T-helper 1 cell treated with Interleukin-12 subunit alpha and Interleukin-12 subunit beta and Interleukin-4 antibody, amounts not matched to agents 30 μg/mL and 1 μg/mL, for 36 hours (primary cell): Measurements from ENCODE around the gene HLA-DPB1.

ENCODE experiments used
- H3K27ac Mint-ChIP-seq: one replicate; pipeline ENCODE4 v1.8.0; 2021; ENCODE audit warnings: mild to moderate bottlenecking, mixed read lengths
- H3K27me3 Mint-ChIP-seq: one replicate; pipeline ENCODE4 v1.8.0; 2021; ENCODE audit warnings: low read depth, mixed read lengths
- H3K36me3 Mint-ChIP-seq: one replicate; pipeline ENCODE4 v1.8.0; 2021; ENCODE audit warnings: low read depth, mixed read lengths
- H3K4me1 Mint-ChIP-seq: one replicate; pipeline ENCODE4 v1.8.0; 2021; ENCODE audit warnings: low read depth, mixed read lengths
- H3K4me3 Mint-ChIP-seq: one replicate; pipeline ENCODE4 v1.8.0; 2021; ENCODE audit warnings: mild to moderate bottlenecking, moderate library complexity, mixed read lengths
- H3K9me3 Mint-ChIP-seq: one replicate; pipeline ENCODE4 v1.8.0; 2021; ENCODE audit warnings: mixed read lengths

Gene HLA-DPB1

GRCh38 chr6:33123732-33124524 lies 48.1 kb downstream of the HLA-DPB1 start:
- peaks cover 12% of the 10 kb centered on the region for H3K4me1 Mint-ChIP-seq
- no peaks in the 10 kb centered on the region for H3K36me3 Mint-ChIP-seq
- H3K4me3 Mint-ChIP-seq: no peak overlapping the region
- peaks cover 28% of the 10 kb centered on the region for H3K27me3 Mint-ChIP-seq
- H3K27ac Mint-ChIP-seq: no peak overlapping the region
- peaks cover 6% of the 10 kb centered on the region for H3K9me3 Mint-ChIP-seq

GRCh38 chr6:33124525-33124901 lies 48.7 kb downstream of the HLA-DPB1 start:
- H3K9me3 Mint-ChIP-seq: peaks cover 6% of the 10 kb centered on the region
- no peak overlapping the region for H3K4me3 Mint-ChIP-seq
- peaks cover 23% of the 10 kb centered on the region for H3K27me3 Mint-ChIP-seq

GRCh38 chr6:33124947-33125346 lies 49.2 kb downstream of the HLA-DPB1 start:
- no peak overlapping the region for H3K27ac Mint-ChIP-seq
- H3K9me3 Mint-ChIP-seq: peaks cover 6% of the 10 kb centered on the region
- peaks cover 14% of the 10 kb centered on the region for H3K4me1 Mint-ChIP-seq

More at GRCh38 chr6:33124525-33124901, 48.7 kb downstream of the HLA-DPB1 start:
- Mint-ChIP-seq H3K36me3 (no peaks in the 10 kb centered on the region), H3K27ac (no peak overlapping the region), H3K4me1 (peaks cover 14% of the 10 kb centered on the region)

GRCh38 chr6:33126101-33126714 lies 50.4 kb downstream of the HLA-DPB1 start:
- no peak overlapping the region for H3K4me3 Mint-ChIP-seq
- peaks cover 6% of the 10 kb centered on the region for H3K9me3 Mint-ChIP-seq
- H3K27me3 Mint-ChIP-seq: peaks cover 7% of the 10 kb centered on the region

More at GRCh38 chr6:33124947-33125346, 49.2 kb downstream of the HLA-DPB1 start:
- H3K27me3 Mint-ChIP-seq: peaks cover 19% of the 10 kb centered on the region
- H3K4me3 Mint-ChIP-seq: no peak overlapping the region
- H3K36me3 Mint-ChIP-seq: no peaks in the 10 kb centered on the region

GRCh38 chr6:33128318-33128717 lies 52.5 kb downstream of the HLA-DPB1 start:
- Mint-ChIP-seq H3K27ac (peak overlapping the region; percentile 37), H3K27me3 (no peaks in the 10 kb centered on the region), H3K9me3 (peaks cover 6% of the 10 kb centered on the region), H3K4me3 (no peak overlapping the region), H3K4me1 (peaks cover 19% of the 10 kb centered on the region), H3K36me3 (no peaks in the 10 kb centered on the region)

More at GRCh38 chr6:33126101-33126714, 50.4 kb downstream of the HLA-DPB1 start:
- Mint-ChIP-seq H3K27ac (no peak overlapping the region), H3K36me3 (no peaks in the 10 kb centered on the region), H3K4me1 (peaks cover 19% of the 10 kb centered on the region)

- Mint-ChIP-seq H3K4me1 (peaks cover 17% of the 10 kb centered on the region), H3K4me3 (no peak overlapping the region), H3K9me3 (no peaks in the 10 kb centered on the region), H3K27ac (no peak overlapping the region), H3K27me3 (peaks cover 4% of the 10 kb centered on the region), H3K36me3 (no peaks in the 10 kb centered on the region)
Observed at GRCh38 chr6:33132081-33132524, 56.3 kb downstream of the HLA-DPB1 start.

- Mint-ChIP-seq H3K4me3 (no peak overlapping the region), H3K27me3 (peaks cover 15% of the 10 kb centered on the region), H3K4me1 (no peaks in the 10 kb centered on the region)
Observed at GRCh38 chr6:33136310-33136900, 60.6 kb downstream of the HLA-DPB1 start.

More at GRCh38 chr6:33136310-33136900, 60.6 kb downstream of the HLA-DPB1 start:
- H3K36me3 Mint-ChIP-seq: no peaks in the 10 kb centered on the region
- no peaks in the 10 kb centered on the region for H3K9me3 Mint-ChIP-seq
- H3K27ac Mint-ChIP-seq: no peak overlapping the region
